ENCODE measurements around the gene GNL1.

- no peak for TF ChIP-seq CTCF (conservative IDR thresholded peaks at IDR 0.05 in 1 of 2, IDR thresholded peaks at IDR 0.05 in 1 of 2; ENCODE audit: extremely low read depth in 1 of 2, insufficient read depth in 1 of 2, low read depth in 1 of 2, low read length in 2 of 2)
- no peak for TF ChIP-seq EZH2 (IDR thresholded peaks at IDR 0.05; ENCODE audit: borderline replicate concordance, low read length)
These were observed 21.8 kb upstream of the GNL1 start for GRCh38 chr6:30578051-30578450.

Measured in mammary epithelial cell (primary cell).